H1 (cell line): ENCODE data around the gene CEP72. TPM values are rescaled to one million over a fixed set of nuclear protein-coding genes. Genes with fewer than 3 reads are reported as not detected.
A peak's percentile ranks its signal among the peaks of the same experiment; 100 is the strongest.

Experiments used
- CTCF ChIA-PET: fragments of 300-600 bp; sonication (Branson Sonifier 250); formaldehyde crosslinking; loops from one replicate; lab custom pipeline; 2021; ENCODE audit not compliant: partially characterized antibody; lab: Charles Lee
- POLR2A ChIA-PET: fragments of 300-600 bp; sonication (Branson Sonifier 250); formaldehyde crosslinking; loops from one replicate; lab custom pipeline; 2021; ENCODE audit warnings: inconsistent platforms; ENCODE audit not compliant: partially characterized antibody; lab: Charles Lee
- DNase-seq, 2 experiments: peaks; one replicate each; pipeline versions ENCODE4 v3.0.0 to v3.0.0-alpha.2; 2010 to 2022; ENCODE audit warnings: low spot score in 2 of 2, low read depth in 1 of 2, mixed read lengths in 1 of 2
- FAIRE-seq: peaks from 2 replicates; lab custom pipeline; 2011; peaks lifted over from hg19 to GRCh38; lab: Jason Lieb, UNC
- H2AFZ ChIP-seq: 2 replicates; pipeline ENCODE4 v1.8.1; 2012; ENCODE audit warnings: low read length, inconsistent platforms
- H2AK5ac ChIP-seq: 2 replicates; pipeline ENCODE4 v1.6.1; 2013; ENCODE audit warnings: low read depth, low read length
- H2BK120ac ChIP-seq: replicated peaks from 2 replicates; pipeline ENCODE3; 2013; ENCODE audit warnings: low read depth, low read length, inconsistent platforms
- H2BK12ac ChIP-seq: 2 replicates; pipeline ENCODE4 v1.6.1; 2013; ENCODE audit warnings: low read depth, low read length
- H2BK15ac ChIP-seq: 2 replicates; pipeline ENCODE4 v1.6.1; 2013; ENCODE audit warnings: low read length
- H2BK20ac ChIP-seq: 2 replicates; pipeline ENCODE4 v1.6.1; 2013; ENCODE audit warnings: low read length
- H2BK5ac ChIP-seq: 2 replicates; pipeline ENCODE4 v1.6.1; 2013; ENCODE audit warnings: low read depth, low read length
- H3K14ac ChIP-seq: 2 replicates; pipeline ENCODE4 v1.6.1; 2013; ENCODE audit warnings: inconsistent platforms; ENCODE audit not compliant: insufficient read length
- H3K18ac ChIP-seq: 2 replicates; pipeline ENCODE4 v1.6.1; 2013; ENCODE audit warnings: low read length; ENCODE audit errors: extremely low read depth
- H3K23ac ChIP-seq: 2 replicates; pipeline ENCODE4 v1.6.1; 2013; ENCODE audit warnings: inconsistent platforms; ENCODE audit not compliant: insufficient read length
- H3K23me2 ChIP-seq: 2 replicates; pipeline ENCODE4 v1.6.1; 2013; ENCODE audit warnings: low read depth, low read length
- H3K27ac ChIP-seq: 2 replicates; pipeline ENCODE4 v1.6.1; 2011; ENCODE audit warnings: low read depth, low read length, inconsistent platforms
- H3K27me3 ChIP-seq, 4 experiments: replicated peaks in 1 of 4; 1 replicate in 1 of 4; 2 replicates in 3 of 4; pipeline versions ENCODE4 v1.6.1 to v1.8.1; 2011 to 2013; ENCODE audit warnings: low read length in 3 of 4, mild to moderate bottlenecking in 3 of 4, inconsistent platforms in 2 of 4, mixed read lengths in 2 of 4, moderate library complexity in 1 of 4; ENCODE audit not compliant: control insufficient read depth in 3 of 4, insufficient read depth in 3 of 4; ENCODE audit errors: extremely low read depth in 1 of 4
- H3K36me3 ChIP-seq, 4 experiments: 2 replicates each; pipeline versions ENCODE4 v1.6.1 to v1.8.1; 2011 to 2013; ENCODE audit warnings: mild to moderate bottlenecking in 4 of 4, low read length in 3 of 4, moderate library complexity in 2 of 4, control low read depth in 1 of 4, inconsistent platforms in 1 of 4; ENCODE audit not compliant: insufficient read depth in 4 of 4, control insufficient read depth in 2 of 4
- H3K4ac ChIP-seq: replicated peaks from 2 replicates; pipeline ENCODE3; 2013; ENCODE audit warnings: low read length, low read depth, mixed read lengths, inconsistent platforms; ENCODE audit not compliant: insufficient read length
- H3K4me1 ChIP-seq, 4 experiments: replicated peaks in 1 of 4; 1 replicate in 1 of 4; 2 replicates in 3 of 4; pipeline versions ENCODE4 v1.6.1 to v1.8.1; 2011 to 2013; ENCODE audit warnings: low read length in 3 of 4, inconsistent platforms in 2 of 4, mixed read lengths in 1 of 4; ENCODE audit not compliant: insufficient read depth in 4 of 4, control insufficient read depth in 3 of 4
- H3K4me2 ChIP-seq, 2 experiments: 2 replicates each; pipeline versions ENCODE4 v1.6.1 to v1.8.1; 2011 to 2013; ENCODE audit warnings: low read depth in 2 of 2, low read length in 2 of 2, control low read depth in 1 of 2, inconsistent platforms in 1 of 2, mild to moderate bottlenecking in 1 of 2; ENCODE audit not compliant: insufficient read depth in 1 of 2
- H3K4me3 ChIP-seq, 4 experiments: fragments of 200-600, 300-600 bp in 1 of 4; sonication (generic), shearing (Covaris generic), sonication (Bioruptor Twin) in 1 of 4; 2 replicates each; pipeline versions ENCODE4 v1.5.1 to v1.8.1; 2011 to 2016; ENCODE audit warnings: low read length in 4 of 4, low read depth in 3 of 4, control low read depth in 2 of 4, inconsistent platforms in 2 of 4, mild to moderate bottlenecking in 2 of 4, mixed read lengths in 1 of 4, moderate library complexity in 1 of 4; ENCODE audit not compliant: insufficient read depth in 2 of 4; ENCODE audit errors: extremely low read depth in 1 of 4
- H3K56ac ChIP-seq: replicated peaks from 2 replicates; pipeline ENCODE3; 2013; ENCODE audit warnings: low read depth, mild to moderate bottlenecking, mixed read lengths, low read length, inconsistent platforms; ENCODE audit not compliant: insufficient read length
- H3K79me1 ChIP-seq: 2 replicates; pipeline ENCODE4 v1.6.1; 2013; ENCODE audit warnings: low read depth, low read length, control low read depth
- H3K79me2 ChIP-seq, 2 experiments: 2 replicates each; pipeline versions ENCODE4 v1.6.1 to v1.8.1; 2012 to 2013; ENCODE audit warnings: low read length in 2 of 2, mild to moderate bottlenecking in 2 of 2, inconsistent platforms in 1 of 2; ENCODE audit not compliant: insufficient read depth in 2 of 2, control insufficient read depth in 1 of 2
- H3K9ac ChIP-seq, 4 experiments: replicated peaks in 1 of 4; 1 replicate in 1 of 4; 2 replicates in 3 of 4; pipeline versions ENCODE4 v1.6.1 to v1.8.1; 2011 to 2013; ENCODE audit warnings: low read depth in 3 of 4, low read length in 3 of 4, control low read depth in 2 of 4, mild to moderate bottlenecking in 2 of 4, moderate library complexity in 2 of 4, inconsistent platforms in 1 of 4; ENCODE audit errors: extremely low read depth in 1 of 4
- H3K9me3 ChIP-seq, 2 experiments: 2 replicates each; pipeline versions ENCODE4 v1.6.1 to v1.8.1; 2012 to 2013; ENCODE audit warnings: mild to moderate bottlenecking in 2 of 2, moderate library complexity in 2 of 2, control low read depth in 1 of 2, inconsistent platforms in 1 of 2, low read depth in 1 of 2, low read length in 1 of 2, mixed read lengths in 1 of 2; ENCODE audit not compliant: insufficient read depth in 2 of 2
- H4K20me1 ChIP-seq, 2 experiments: replicated peaks in 1 of 2; 2 replicates each; pipeline versions ENCODE3 to v1.8.1; 2011 to 2013; ENCODE audit warnings: inconsistent platforms in 2 of 2, low read length in 2 of 2, mild to moderate bottlenecking in 1 of 2; ENCODE audit not compliant: insufficient read depth in 2 of 2, control insufficient read depth in 1 of 2
- H4K5ac ChIP-seq: 2 replicates; pipeline ENCODE4 v1.6.1; 2013; ENCODE audit warnings: low read length, low read depth, mixed read lengths, inconsistent platforms; ENCODE audit not compliant: insufficient read length
- H4K8ac ChIP-seq: 2 replicates; pipeline ENCODE4 v1.8.0; 2013; ENCODE audit warnings: mild to moderate bottlenecking, moderate library complexity, low read length, inconsistent platforms; ENCODE audit not compliant: insufficient read depth; ENCODE audit errors: extremely low read depth
- H4K91ac ChIP-seq: replicated peaks from 2 replicates; pipeline ENCODE3; 2013; ENCODE audit warnings: low read length, mixed read lengths, inconsistent platforms; ENCODE audit not compliant: insufficient read length
- CEBPB ChIP-seq: IDR thresholded peaks from 2 replicates; pipeline ENCODE4 v1.6.1; 2012; ENCODE audit warnings: low read depth, low read length
- POU5F1 ChIP-seq: IDR thresholded peaks from 2 replicates; pipeline ENCODE4 v1.6.1; 2011; ENCODE audit warnings: low read depth, mild to moderate bottlenecking, low read length, moderate library complexity
- RBBP5 ChIP-seq: IDR thresholded peaks from 2 replicates; pipeline ENCODE4 v1.7.1; 2012; ENCODE audit warnings: low read depth, mild to moderate bottlenecking, inconsistent platforms, low read length, moderate library complexity, borderline replicate concordance
- SAP30 ChIP-seq: fragments of 300-600 bp; sonication (generic); IDR thresholded peaks from 2 replicates; pipeline ENCODE4 v1.7.1; 2012; ENCODE audit warnings: low read length, moderate library complexity, mild to moderate bottlenecking, inconsistent platforms; ENCODE audit not compliant: insufficient read depth, insufficient replicate concordance
- SUZ12 ChIP-seq: fragments of 200-600 bp; sonication (generic); IDR thresholded peaks from 2 replicates; pipeline ENCODE4 v1.6.1; 2012; ENCODE audit warnings: mild to moderate bottlenecking, inconsistent platforms, low read length, moderate library complexity, mixed read lengths
- YY1 ChIP-seq: IDR thresholded peaks from 2 replicates; pipeline ENCODE4 v1.6.1; 2011; ENCODE audit warnings: low read depth, mild to moderate bottlenecking, low read length
- WGBS, 2 experiments: shearing (Covaris generic) in 1 of 2; methylation state at CpG; one replicate each; pipeline versions ENCODE4 v1.1.6 to v1.1.7; 2013 to 2015; ENCODE audit warnings: low lambda C conversion rate in 2 of 2, mixed read lengths in 2 of 2, inconsistent platforms in 1 of 2, low coverage in 1 of 2, missing lambda C conversion rate in 1 of 2; ENCODE audit not compliant: insufficient replicate concordance in 2 of 2, insufficient coverage in 1 of 2, insufficient read length in 1 of 2; ENCODE audit errors: extremely low coverage in 1 of 2, missing lambda C conversion rate in 1 of 2; 5-methylcytosine and 5-hydroxymethylcytosine counted together
- polyA plus RNA-seq, 7 experiments: library from polyadenylated mRNA; depleted of rRNA in 3 of 7; stranded (reverse) in 5 of 7; unstranded in 2 of 7; fragments of >200 nt in 5 of 7; fragments of 200-250 nt in 2 of 7; gene quantifications; 1 replicate in 5 of 7; 2 replicates in 1 of 7; 4 replicates in 1 of 7; pipeline versions ENCODE4 v1.2.1 to v1.2.3, GENCODE V29; 2011 to 2013; ENCODE audit warnings: missing spikeins in 2 of 7, mixed read lengths in 2 of 7
- total RNA-seq: library from RNA; stranded (reverse); fragmentation: NEBNext Ultra II Directional; extraction: Animal tissue kit (Norgen Biotek cat#: 25700); gene quantifications from 2 replicates; pipeline ENCODE4 v1.2.1, GENCODE V29; 2021
- TF ChIP-seq, protein P1 (sequence below): IDR thresholded peaks from 2 replicates; pipeline ENCODE4 v1.6.1; 2012; ENCODE audit warnings: inconsistent platforms

The CEP72 gene
- total and polyA plus RNA-seq, 2 of the 8 experiments (the other 6 are each of a cell fraction or from before 2014, with no cell fraction given) = 13.1 to 19.6 TPM

DNA sequence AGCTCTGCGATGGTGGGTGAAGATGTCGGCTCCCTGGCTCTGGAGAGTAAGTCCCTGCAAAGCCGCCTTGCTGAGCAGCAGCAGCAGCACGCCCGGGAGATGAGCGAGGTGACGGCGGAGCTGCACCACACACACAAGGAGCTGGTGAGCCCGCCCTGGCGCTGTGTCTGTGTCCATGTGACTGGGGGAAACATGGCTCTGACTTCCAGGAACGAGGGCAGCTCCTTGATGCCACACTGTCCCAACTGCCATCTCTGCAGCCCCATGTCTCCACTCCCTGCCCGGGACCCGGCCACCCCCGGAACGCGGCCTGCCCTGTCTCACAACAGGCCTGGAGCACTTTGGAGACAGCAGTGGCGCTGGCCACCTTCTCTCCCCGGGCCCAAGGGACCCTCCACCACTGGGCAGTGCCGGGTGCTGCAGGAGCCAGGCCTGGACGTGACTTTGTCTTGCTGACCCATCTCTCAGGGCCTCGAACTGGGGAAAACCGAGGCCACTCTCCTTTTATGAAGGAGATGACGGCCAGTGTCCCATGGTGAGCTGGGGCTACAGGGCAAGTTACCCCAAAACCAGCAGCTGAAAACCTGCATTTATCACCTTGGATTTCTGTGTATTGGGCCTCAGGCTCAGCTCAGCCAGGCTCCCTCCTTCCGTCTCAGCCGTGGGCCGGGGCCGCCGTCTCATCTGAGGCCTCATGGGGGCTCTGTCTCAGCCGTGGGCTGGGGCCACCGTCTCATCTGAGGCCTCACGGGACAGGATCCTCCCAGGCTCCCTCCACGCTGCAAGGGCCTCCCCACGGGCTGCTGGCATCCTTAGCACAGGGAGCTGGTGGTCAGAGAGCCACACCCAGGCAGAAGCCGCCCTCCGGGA, 28.6 kb downstream of the CEP72 start:
- CTCF ChIA-PET = interaction anchor here (1.3 to 1.6 kb wide), 3 partner anchors 16 to 30 kb away, joined by 3 to 4 read pairs (median 3); no protein-coding TSS in a partner anchor
- H2AFZ ChIP-seq = no peak overlapping the region
- H3K9me3 ChIP-seq = no peaks in the 10 kb centered on the region
- no peaks in the 10 kb centered on the region for H3K23me2 ChIP-seq
- no peak overlapping the region for H3K56ac ChIP-seq
- TF ChIP-seq SUZ12 (no peak), CEBPB (no peak), POU5F1 (no peak), RBBP5 (no peak), SAP30 (no peak), YY1 (no peak)
- TF ChIP-seq, protein P1, sequence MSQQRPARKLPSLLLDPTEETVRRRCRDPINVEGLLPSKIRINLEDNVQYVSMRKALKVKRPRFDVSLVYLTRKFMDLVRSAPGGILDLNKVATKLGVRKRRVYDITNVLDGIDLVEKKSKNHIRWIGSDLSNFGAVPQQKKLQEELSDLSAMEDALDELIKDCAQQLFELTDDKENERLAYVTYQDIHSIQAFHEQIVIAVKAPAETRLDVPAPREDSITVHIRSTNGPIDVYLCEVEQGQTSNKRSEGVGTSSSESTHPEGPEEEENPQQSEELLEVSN = no peak
- H3K4ac ChIP-seq = no peak overlapping the region
- no peak overlapping the region for H2BK15ac ChIP-seq
- no peak overlapping the region for H4K5ac ChIP-seq
- H3K14ac ChIP-seq = no peak overlapping the region
- no peak overlapping the region for H2BK5ac ChIP-seq
- H3K27me3 ChIP-seq = no peaks in the 10 kb centered on the region
- H2BK12ac ChIP-seq = no peak overlapping the region
- 89% methylated on average over 26 of the region's 35 CpGs; no CpG with 5 or more reads in 1 of the 2 experiments for WGBS, 2 experiments
- H3K4me1 ChIP-seq = no peaks in the 10 kb centered on the region
- no peak overlapping the region for H4K91ac ChIP-seq
- H3K27ac ChIP-seq = no peak overlapping the region
- H2BK120ac ChIP-seq = no peak overlapping the region
- H3K23ac ChIP-seq = no peak overlapping the region
- no peak overlapping the region for H3K4me2 ChIP-seq
- no peak overlapping the region for H2AK5ac ChIP-seq
- H2BK20ac ChIP-seq = no peak overlapping the region
- POLR2A ChIA-PET = interaction anchor here (0.9 to 1.8 kb wide), 2 partner anchors 12 to 15 kb away, joined by 4 to 12 read pairs; no protein-coding TSS in a partner anchor
- H4K20me1 ChIP-seq = peaks cover 0 to 12% of the 10 kb centered on the region in 2 experiments
- H3K79me1 ChIP-seq = no peaks in the 10 kb centered on the region
- H4K8ac ChIP-seq = no peak overlapping the region
- peaks cover 13 to 51% (median 37%) of the 10 kb centered on the region in 4 experiments for H3K36me3 ChIP-seq
- no peak overlapping the region for H3K4me3 ChIP-seq
- no peak overlapping the region for H3K18ac ChIP-seq
- H3K9ac ChIP-seq = no peak overlapping the region
- H3K79me2 ChIP-seq = no peaks in the 10 kb centered on the region
- FAIRE-seq (no peak), DNase-seq (peak in 1 of 2 experiments; percentile 31)
